ENCODE measurements around the gene TNFRSF1B.

The TNFRSF1B gene

GRCh38 chr1:12170263-12170671, 3.5 kb downstream of the TNFRSF1B start:
- H3K4me1 ChIP-seq (ENCODE audit: control insufficient read depth, insufficient read depth, low read length), result peaks cover 6% of the 10 kb centered on the region; the same call in 1 of the 2 replicates
- H3K4me3 ChIP-seq (ENCODE audit: low read depth, low read length), result no peak overlapping the region
- H3K27ac ChIP-seq (ENCODE audit: low read depth, low read length), result no peak overlapping the region
- peaks cover 42% of the 10 kb centered on the region for H3K27me3 ChIP-seq (ENCODE audit: control insufficient read depth, insufficient read depth, low read length)
- H3K36me3 ChIP-seq (ENCODE audit: control insufficient read depth, insufficient read depth, low read length), result no peaks in the 10 kb centered on the region
- H3K9me3 ChIP-seq (ENCODE audit: control insufficient read depth, insufficient read depth, low read length), result no peaks in the 10 kb centered on the region
- H3K9ac ChIP-seq (ENCODE audit: low read depth, low read length), result no peak overlapping the region

GRCh38 chr1:12171206-12172041, 4.6 kb downstream of the TNFRSF1B start:
- peaks cover 31% of the 10 kb centered on the region for H3K27me3 ChIP-seq (ENCODE audit: control insufficient read depth, insufficient read depth, low read length)
- no peaks in the 10 kb centered on the region for H3K36me3 ChIP-seq (ENCODE audit: control insufficient read depth, insufficient read depth, low read length)
- no peaks in the 10 kb centered on the region for H3K9me3 ChIP-seq (ENCODE audit: control insufficient read depth, insufficient read depth, low read length)
- no peak overlapping the region for H3K9ac ChIP-seq (ENCODE audit: low read depth, low read length)
- peaks cover 6% of the 10 kb centered on the region; the same call in 1 of the 2 replicates for H3K4me1 ChIP-seq (ENCODE audit: control insufficient read depth, insufficient read depth, low read length)
- no peak overlapping the region for H3K4me3 ChIP-seq (ENCODE audit: low read depth, low read length)
- H3K27ac ChIP-seq (ENCODE audit: low read depth, low read length), result no peak overlapping the region

- Histone ChIP-seq H3K4me1 (ENCODE audit: control insufficient read depth, insufficient read depth, low read length) (peaks cover 6% of the 10 kb centered on the region; the same call in 1 of the 2 replicates), H3K27ac (ENCODE audit: low read depth, low read length) (no peak overlapping the region), H3K36me3 (ENCODE audit: control insufficient read depth, insufficient read depth, low read length) (no peaks in the 10 kb centered on the region), H3K4me3 (ENCODE audit: low read depth, low read length) (no peak overlapping the region), H3K9me3 (ENCODE audit: control insufficient read depth, insufficient read depth, low read length) (no peaks in the 10 kb centered on the region), H3K9ac (ENCODE audit: low read depth, low read length) (no peak overlapping the region), H3K27me3 (ENCODE audit: control insufficient read depth, insufficient read depth, low read length) (peaks cover 22% of the 10 kb centered on the region)
Observed at GRCh38 chr1:12172042-12172851, 5.5 kb downstream of the TNFRSF1B start.

- Histone ChIP-seq H3K4me3 (ENCODE audit: low read depth, low read length) (no peak overlapping the region), H3K27me3 (ENCODE audit: control insufficient read depth, insufficient read depth, low read length) (peaks cover 14% of the 10 kb centered on the region), H3K9me3 (ENCODE audit: control insufficient read depth, insufficient read depth, low read length) (no peaks in the 10 kb centered on the region), H3K27ac (ENCODE audit: low read depth, low read length) (no peak overlapping the region), H3K36me3 (ENCODE audit: control insufficient read depth, insufficient read depth, low read length) (no peaks in the 10 kb centered on the region), H3K9ac (ENCODE audit: low read depth, low read length) (no peak overlapping the region), H3K4me1 (ENCODE audit: control insufficient read depth, insufficient read depth, low read length) (peaks cover 11% of the 10 kb centered on the region; the same call in 1 of the 2 replicates)
Observed at GRCh38 chr1:12173041-12173509, 6.3 kb downstream of the TNFRSF1B start.

GRCh38 chr1:12173631-12174121, 6.9 kb downstream of the TNFRSF1B start:
- Histone ChIP-seq H3K9ac (ENCODE audit: low read depth, low read length) (no peak overlapping the region), H3K27me3 (ENCODE audit: control insufficient read depth, insufficient read depth, low read length) (peaks cover 8% of the 10 kb centered on the region; the same call in 1 of the 2 replicates), H3K9me3 (ENCODE audit: control insufficient read depth, insufficient read depth, low read length) (no peaks in the 10 kb centered on the region), H3K4me3 (ENCODE audit: low read depth, low read length) (no peak overlapping the region), H3K27ac (ENCODE audit: low read depth, low read length) (no peak overlapping the region), H3K4me1 (ENCODE audit: control insufficient read depth, insufficient read depth, low read length) (peaks cover 8% of the 10 kb centered on the region; the same call in 1 of the 2 replicates), H3K36me3 (ENCODE audit: control insufficient read depth, insufficient read depth, low read length) (no peaks in the 10 kb centered on the region)

GRCh38 chr1:12174924-12175810, 8.4 kb downstream of the TNFRSF1B start:
- Histone ChIP-seq H3K9me3 (ENCODE audit: control insufficient read depth, insufficient read depth, low read length) (no peaks in the 10 kb centered on the region), H3K4me1 (ENCODE audit: control insufficient read depth, insufficient read depth, low read length) (peaks cover 5% of the 10 kb centered on the region; the same call in 1 of the 2 replicates), H3K4me3 (ENCODE audit: low read depth, low read length) (no peak overlapping the region), H3K36me3 (ENCODE audit: control insufficient read depth, insufficient read depth, low read length) (no peaks in the 10 kb centered on the region), H3K27ac (ENCODE audit: low read depth, low read length) (no peak overlapping the region), H3K9ac (ENCODE audit: low read depth, low read length) (no peak overlapping the region), H3K27me3 (ENCODE audit: control insufficient read depth, insufficient read depth, low read length) (no peaks in the 10 kb centered on the region)

GRCh38 chr1:12176298-12177118, 9.7 kb downstream of the TNFRSF1B start:
- H3K4me1 ChIP-seq (ENCODE audit: control insufficient read depth, insufficient read depth, low read length), result peaks cover 5% of the 10 kb centered on the region; the same call in 1 of the 2 replicates

GRCh38 chr1:12177156-12177998, 10.6 kb downstream of the TNFRSF1B start:
- Histone ChIP-seq H3K9ac (ENCODE audit: low read depth, low read length) (no peak overlapping the region), H3K27me3 (ENCODE audit: control insufficient read depth, insufficient read depth, low read length) (no peaks in the 10 kb centered on the region), H3K27ac (ENCODE audit: low read depth, low read length) (no peak overlapping the region), H3K9me3 (ENCODE audit: control insufficient read depth, insufficient read depth, low read length) (no peaks in the 10 kb centered on the region), H3K4me3 (ENCODE audit: low read depth, low read length) (no peak overlapping the region), H3K36me3 (ENCODE audit: control insufficient read depth, insufficient read depth, low read length) (no peaks in the 10 kb centered on the region), H3K4me1 (ENCODE audit: control insufficient read depth, insufficient read depth, low read length) (peaks cover 5% of the 10 kb centered on the region; the same call in 1 of the 2 replicates)

More at GRCh38 chr1:12176298-12177118, 9.7 kb downstream of the TNFRSF1B start:
- Histone ChIP-seq H3K27me3 (ENCODE audit: control insufficient read depth, insufficient read depth, low read length) (no peaks in the 10 kb centered on the region), H3K4me3 (ENCODE audit: low read depth, low read length) (no peak overlapping the region), H3K9ac (ENCODE audit: low read depth, low read length) (no peak overlapping the region), H3K36me3 (ENCODE audit: control insufficient read depth, insufficient read depth, low read length) (no peaks in the 10 kb centered on the region), H3K27ac (ENCODE audit: low read depth, low read length) (no peak overlapping the region), H3K9me3 (ENCODE audit: control insufficient read depth, insufficient read depth, low read length) (no peaks in the 10 kb centered on the region)

GRCh38 chr1:12177999-12178441, 11.2 kb downstream of the TNFRSF1B start:
- no peak overlapping the region for H3K9ac ChIP-seq (ENCODE audit: low read depth, low read length)

More at GRCh38 chr1:12177999-12178441, 11.2 kb downstream of the TNFRSF1B start:
- peaks cover 5% of the 10 kb centered on the region; the same call in 1 of the 2 replicates for H3K4me1 ChIP-seq (ENCODE audit: control insufficient read depth, insufficient read depth, low read length)
- H3K36me3 ChIP-seq (ENCODE audit: control insufficient read depth, insufficient read depth, low read length), result no peaks in the 10 kb centered on the region
- no peaks in the 10 kb centered on the region for H3K27me3 ChIP-seq (ENCODE audit: control insufficient read depth, insufficient read depth, low read length)
- no peaks in the 10 kb centered on the region for H3K9me3 ChIP-seq (ENCODE audit: control insufficient read depth, insufficient read depth, low read length)
- no peak overlapping the region for H3K27ac ChIP-seq (ENCODE audit: low read depth, low read length)
- H3K4me3 ChIP-seq (ENCODE audit: low read depth, low read length), result no peak overlapping the region

Measured in HUES48 (cell line).